Osteoblast (primary cell): ENCODE measurements around the gene PRIM2. TPM values are rescaled to one million over a fixed set of nuclear protein-coding genes. Genes with fewer than 3 reads are reported as not detected.

ENCODE experiments used
- DNase-seq: peaks from one replicate; pipeline ENCODE4 v3.0.0; 2011; ENCODE audit warnings: low spot score, mixed read lengths; ENCODE audit not compliant: insufficient read length; ENCODE audit errors: missing footprints
- H2AFZ ChIP-seq: 2 replicates; pipeline ENCODE4 v1.6.0; 2011; ENCODE audit warnings: mild to moderate bottlenecking, low read length
- H3K27ac ChIP-seq: 2 replicates; pipeline ENCODE4 v1.5.1; 2011; ENCODE audit warnings: mild to moderate bottlenecking, low read depth, low read length, moderate library complexity
- H3K27me3 ChIP-seq: 2 replicates; pipeline ENCODE4 v1.6.0; 2012; ENCODE audit warnings: mild to moderate bottlenecking, control low read depth, inconsistent platforms, low read length, moderate library complexity; ENCODE audit not compliant: insufficient read depth
- H3K36me3 ChIP-seq: 2 replicates; pipeline ENCODE4 v1.5.1; 2011; ENCODE audit warnings: mild to moderate bottlenecking, low read length, control low read depth, moderate library complexity; ENCODE audit not compliant: insufficient read depth
- H3K4me1 ChIP-seq: 2 replicates; pipeline ENCODE4 v1.5.1; 2011; ENCODE audit warnings: mild to moderate bottlenecking, low read length, control low read depth, moderate library complexity; ENCODE audit not compliant: insufficient read depth
- H3K4me2 ChIP-seq: 2 replicates; pipeline ENCODE4 v1.6.0; 2011; ENCODE audit warnings: mild to moderate bottlenecking, low read length; ENCODE audit not compliant: insufficient read depth
- H3K4me3 ChIP-seq: fragments of 200-600 bp; sonication (generic); 3 replicates; pipeline ENCODE4 v1.5.1; 2012; ENCODE audit warnings: mild to moderate bottlenecking, low read length, inconsistent platforms; ENCODE audit not compliant: insufficient read depth
- H3K79me2 ChIP-seq: 2 replicates; pipeline ENCODE4 v1.6.0; 2012; ENCODE audit warnings: mild to moderate bottlenecking, low read length, control low read depth, inconsistent platforms; ENCODE audit not compliant: insufficient read depth
- H3K9me3 ChIP-seq: 2 replicates; pipeline ENCODE4 v1.5.1; 2011; ENCODE audit warnings: low read depth, low read length, control low read depth
- H4K20me1 ChIP-seq: 2 replicates; pipeline ENCODE4 v1.6.0; 2012; ENCODE audit warnings: mild to moderate bottlenecking, low read length, control low read depth; ENCODE audit not compliant: insufficient read depth
- CTCF ChIP-seq: IDR thresholded peaks from 2 replicates; pipeline ENCODE4 v1.5.1; 2011; ENCODE audit warnings: mild to moderate bottlenecking, low read depth, low read length, moderate library complexity; ENCODE audit errors: extremely low read depth
- total RNA-seq: library from RNA; depleted of rRNA; stranded (reverse); fragments of >200 nt; gene quantifications from 2 replicates; pipeline ENCODE4 v1.2.3, GENCODE V29; 2012

The PRIM2 gene
- total RNA-seq, 1 donor: 30.0 TPM

GRCh38 chr6:57313711-57314471, 3.5 kb upstream of the PRIM2 start:
- peak overlapping the region; percentile 72 for H3K4me2 ChIP-seq
- peaks cover 16% of the 10 kb centered on the region for H3K79me2 ChIP-seq
- H3K27ac ChIP-seq: peak overlapping the region; percentile 96
- H3K36me3 ChIP-seq: no peaks in the 10 kb centered on the region
- no peaks in the 10 kb centered on the region for H3K27me3 ChIP-seq
- H3K4me3 ChIP-seq: no peak overlapping the region
- DNase-seq: peak; percentile 95
- no peak for TF ChIP-seq CTCF
- H4K20me1 ChIP-seq: no peaks in the 10 kb centered on the region
- H3K9me3 ChIP-seq: no peaks in the 10 kb centered on the region
- H2AFZ ChIP-seq: no peak overlapping the region
- H3K4me1 ChIP-seq: peaks cover 48% of the 10 kb centered on the region

- peak overlapping the region; percentile 96 for H3K27ac ChIP-seq
- H3K4me2 ChIP-seq: no peak overlapping the region
- peaks cover 12% of the 10 kb centered on the region for H3K36me3 ChIP-seq
- no peaks in the 10 kb centered on the region for H3K27me3 ChIP-seq
- no peaks in the 10 kb centered on the region for H3K9me3 ChIP-seq
- no peak overlapping the region for H2AFZ ChIP-seq
- no peak for TF ChIP-seq CTCF
- H4K20me1 ChIP-seq: no peaks in the 10 kb centered on the region
- no peak overlapping the region for H3K4me3 ChIP-seq
- no peak for DNase-seq
- peaks cover 60% of the 10 kb centered on the region for H3K4me1 ChIP-seq
- peaks cover 28% of the 10 kb centered on the region for H3K79me2 ChIP-seq
Measured at GRCh38 chr6:57315111-57315510, 2.3 kb upstream of the PRIM2 start.

- H2AFZ ChIP-seq: no peak overlapping the region
- DNase-seq: no peak
- peaks cover 18% of the 10 kb centered on the region for H3K36me3 ChIP-seq
- H3K4me1 ChIP-seq: peaks cover 60% of the 10 kb centered on the region
- H3K79me2 ChIP-seq: peaks cover 35% of the 10 kb centered on the region
- H3K27me3 ChIP-seq: no peaks in the 10 kb centered on the region
- H3K4me2 ChIP-seq: peak overlapping the region; percentile 99
- peak overlapping the region; percentile 96 for H3K27ac ChIP-seq
- no peak for TF ChIP-seq CTCF
- H4K20me1 ChIP-seq: no peaks in the 10 kb centered on the region
- H3K9me3 ChIP-seq: no peaks in the 10 kb centered on the region
- H3K4me3 ChIP-seq: no peak overlapping the region
Measured at GRCh38 chr6:57315851-57316250, 1.6 kb upstream of the PRIM2 start.

GRCh38 chr6:57316581-57317059, 810 bp upstream of the PRIM2 start:
- DNase-seq: no peak
- peak overlapping the region; percentile 99 for H3K4me2 ChIP-seq
- peak overlapping the region; percentile 96 for H3K27ac ChIP-seq
- H3K36me3 ChIP-seq: peaks cover 26% of the 10 kb centered on the region
- H3K27me3 ChIP-seq: no peaks in the 10 kb centered on the region
- peak overlapping the region; percentile 85 for H3K4me3 ChIP-seq
- no peaks in the 10 kb centered on the region for H4K20me1 ChIP-seq
- H3K79me2 ChIP-seq: peaks cover 42% of the 10 kb centered on the region
- peak; percentile 85 for TF ChIP-seq CTCF
- peak overlapping the region; percentile 80 for H2AFZ ChIP-seq
- peaks cover 60% of the 10 kb centered on the region for H3K4me1 ChIP-seq
- H3K9me3 ChIP-seq: no peaks in the 10 kb centered on the region
